ENCODE results near the gene KCNIP4. TPM values are rescaled to one million over a fixed set of nuclear protein-coding genes. Genes with fewer than 3 reads are reported as not detected.

KCNIP4 gene
- total RNA-seq, 2 experiments from 2014 or later, result not detected

DNA sequence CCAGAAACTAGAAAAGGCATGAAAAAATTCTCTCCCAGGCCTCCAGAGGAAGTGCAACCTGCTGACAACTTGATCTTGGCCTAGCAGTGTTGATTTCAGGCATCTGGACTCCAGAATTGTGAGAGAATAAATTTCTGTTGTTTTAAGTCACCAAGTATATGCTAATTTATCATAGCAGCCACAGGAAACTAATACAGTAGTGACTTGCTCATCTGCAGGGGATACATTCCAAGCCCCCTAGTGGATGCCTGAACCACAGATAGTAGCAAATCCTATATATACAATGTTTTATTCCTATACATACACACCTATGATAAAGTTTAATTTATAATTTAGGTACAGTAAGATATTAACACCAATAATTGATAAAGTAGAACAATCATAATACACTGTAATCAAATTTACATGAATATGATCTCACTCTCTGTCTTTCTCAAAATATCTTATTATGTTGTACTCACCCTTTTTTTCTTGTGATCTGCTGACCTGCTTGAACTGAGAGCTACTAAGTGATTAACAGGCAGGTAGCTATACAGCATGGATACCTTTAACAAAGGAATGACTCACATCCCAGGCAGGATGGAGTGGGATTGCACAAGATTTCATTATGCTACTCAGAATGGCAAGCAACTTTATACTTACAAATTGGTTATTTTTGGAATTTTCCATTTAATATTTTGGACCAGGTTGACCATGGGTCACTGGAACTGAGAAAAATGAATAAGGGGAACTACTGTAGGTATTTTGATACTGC, 501.1 kb downstream of the KCNIP4 start:
- Mint-ChIP-seq H3K4me3 (no peak overlapping the region), H3K4me1 (ENCODE audit: low read depth) (no peaks in the 10 kb centered on the region), H3K9me3 (peaks cover 2% of the 10 kb centered on the region), H3K36me3 (no peaks in the 10 kb centered on the region), H3K27me3 (no peaks in the 10 kb centered on the region), H3K27ac (no peak overlapping the region)
- no peak for DNase-seq
- POLR2A ChIA-PET, result no interaction called here
- CTCF ChIA-PET, result no interaction called here
- intact Hi-C loops (cut with micrococcal nuclease), result no loop called here

DNA sequence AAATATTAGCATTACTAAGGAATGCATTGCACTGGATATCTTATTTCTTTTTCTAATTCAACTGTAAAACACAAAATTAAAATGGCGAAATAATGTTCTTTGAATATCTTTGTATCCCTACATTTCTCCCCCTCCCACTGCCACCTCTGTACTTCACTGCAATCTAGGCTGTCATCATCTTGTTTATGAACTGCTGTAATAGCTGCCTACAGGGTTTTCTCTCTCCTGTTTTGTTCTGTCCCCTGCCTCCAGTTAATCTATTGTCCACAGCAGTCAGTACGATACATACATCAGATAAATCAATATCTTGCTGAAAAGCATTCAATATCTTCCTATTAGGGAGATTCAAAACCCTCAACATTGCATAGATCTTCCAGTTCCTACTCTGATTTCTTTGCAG, 528.4 kb downstream of the KCNIP4 start:
- Mint-ChIP-seq H3K27me3 (no peaks in the 10 kb centered on the region), H3K9me3 (peaks cover 2% of the 10 kb centered on the region), H3K4me1 (ENCODE audit: low read depth) (no peaks in the 10 kb centered on the region), H3K27ac (no peak overlapping the region), H3K36me3 (no peaks in the 10 kb centered on the region), H3K4me3 (no peak overlapping the region)
- ChIA-PET CTCF (no interaction called here), POLR2A (no interaction called here)
- intact Hi-C loops (cut with micrococcal nuclease), result no loop called here
- DNase-seq, result no peak

DNA sequence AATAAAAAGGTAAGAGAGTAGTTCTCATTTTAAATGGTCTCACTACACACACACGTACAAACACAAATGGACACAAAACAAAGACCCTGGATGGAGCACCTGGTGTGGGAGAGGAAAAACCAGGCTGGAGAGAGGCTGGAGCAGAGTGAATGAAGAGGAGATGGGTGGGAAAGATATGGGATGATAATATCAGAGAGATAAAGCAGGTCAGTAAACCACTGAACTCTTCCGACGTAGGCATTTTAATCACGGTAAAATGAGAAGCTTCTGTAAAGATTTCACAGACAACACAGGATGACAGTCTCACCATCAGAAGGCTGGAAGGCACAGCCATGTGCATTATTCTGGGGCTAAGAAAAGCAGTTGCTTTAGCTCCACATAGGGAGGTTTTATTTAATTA, 532.8 kb downstream of the KCNIP4 start:
- intact Hi-C loops (cut with micrococcal nuclease), result no loop called here
- Mint-ChIP-seq H3K27ac (no peak overlapping the region), H3K27me3 (no peaks in the 10 kb centered on the region), H3K36me3 (no peaks in the 10 kb centered on the region), H3K4me1 (ENCODE audit: low read depth) (no peaks in the 10 kb centered on the region), H3K4me3 (no peak overlapping the region), H3K9me3 (peaks cover 8% of the 10 kb centered on the region)
- CTCF ChIA-PET, result no interaction called here
- POLR2A ChIA-PET, result no interaction called here
- no peak for DNase-seq

DNA sequence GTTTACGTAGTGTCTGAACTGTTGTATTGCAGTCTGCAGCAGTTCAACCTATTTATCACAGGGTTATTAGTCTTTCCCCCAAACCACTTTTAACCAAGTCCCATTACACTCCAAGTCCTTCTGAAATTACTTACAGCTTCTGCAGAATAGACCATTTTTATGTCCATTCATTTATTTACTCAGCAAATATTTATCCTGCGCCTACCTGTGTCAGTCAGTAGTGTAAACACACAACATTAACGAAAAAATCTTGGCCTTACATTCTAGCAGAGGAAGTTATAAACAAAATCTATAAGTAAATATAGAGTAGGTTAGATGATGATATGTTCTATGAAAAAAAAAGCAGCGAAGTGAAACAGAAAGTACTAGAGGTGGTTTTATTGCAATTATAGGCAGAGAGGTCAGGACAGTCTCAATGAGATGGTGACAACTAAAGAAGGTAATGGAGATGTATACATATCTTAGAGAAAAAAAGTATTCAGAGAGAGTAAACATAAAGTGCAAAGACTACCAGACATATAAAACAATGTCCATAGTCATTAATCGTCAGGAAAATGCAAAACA, 534.7 kb downstream of the KCNIP4 start:
- CTCF ChIA-PET, result no interaction called here

DNA sequence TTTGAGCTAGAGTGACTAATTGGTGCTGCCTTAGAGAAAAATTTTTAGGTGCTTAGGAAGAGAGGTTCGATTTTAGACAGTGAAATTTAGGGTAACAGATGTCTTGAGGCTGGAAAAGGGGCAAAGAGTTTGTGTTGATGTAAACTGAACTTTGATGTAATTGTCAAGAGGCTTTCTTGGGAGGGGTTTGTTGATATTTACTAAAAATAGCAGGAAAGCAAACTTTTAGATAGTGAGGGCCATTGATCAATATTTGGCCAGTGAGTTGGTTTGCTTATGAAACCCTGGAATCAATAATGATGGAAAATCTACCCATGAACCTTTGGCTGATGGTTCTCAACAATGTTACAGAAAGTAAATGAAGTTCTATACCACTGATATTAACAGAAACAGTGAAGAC, 537.5 kb downstream of the KCNIP4 start:
- Mint-ChIP-seq H3K4me3 (no peak overlapping the region), H3K9me3 (peaks cover 6% of the 10 kb centered on the region), H3K4me1 (ENCODE audit: low read depth) (no peaks in the 10 kb centered on the region), H3K36me3 (no peaks in the 10 kb centered on the region), H3K27ac (no peak overlapping the region), H3K27me3 (no peaks in the 10 kb centered on the region)
- CTCF ChIA-PET, result no interaction called here
- POLR2A ChIA-PET, result no interaction called here
- no peak for DNase-seq
- intact Hi-C loops (cut with micrococcal nuclease), result no loop called here

More for the DNA sequence above, 534.7 kb downstream of the KCNIP4 start:
- Mint-ChIP-seq H3K4me1 (ENCODE audit: low read depth) (no peaks in the 10 kb centered on the region), H3K27ac (no peak overlapping the region), H3K9me3 (peaks cover 8% of the 10 kb centered on the region), H3K36me3 (no peaks in the 10 kb centered on the region), H3K27me3 (no peaks in the 10 kb centered on the region), H3K4me3 (no peak overlapping the region)
- POLR2A ChIA-PET, result no interaction called here
- no peak for DNase-seq
- intact Hi-C loops (cut with micrococcal nuclease), result no loop called here

DNA sequence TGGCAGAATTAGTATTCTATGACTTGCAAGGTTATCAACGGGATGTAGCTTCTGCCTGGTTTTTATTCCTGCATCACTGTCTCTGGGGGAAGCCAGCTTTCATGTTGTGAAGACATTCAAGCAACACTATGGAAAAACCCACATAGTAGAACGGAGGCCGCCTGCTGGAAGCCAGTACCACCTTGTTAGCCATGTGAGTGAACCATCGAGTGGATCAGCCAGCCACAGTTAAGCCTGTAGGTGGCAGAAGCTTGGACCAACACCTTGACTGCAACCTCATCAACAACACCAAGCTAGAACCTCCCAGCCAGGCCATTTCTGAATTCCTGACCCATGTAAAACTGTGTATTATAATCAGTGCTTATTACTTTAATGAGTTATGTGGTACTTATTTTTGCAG, 538.2 kb downstream of the KCNIP4 start:
- CTCF ChIA-PET, result no interaction called here
- Mint-ChIP-seq H3K9me3 (peaks cover 6% of the 10 kb centered on the region), H3K27me3 (no peaks in the 10 kb centered on the region), H3K4me3 (no peak overlapping the region), H3K36me3 (no peaks in the 10 kb centered on the region), H3K27ac (no peak overlapping the region), H3K4me1 (ENCODE audit: low read depth) (no peaks in the 10 kb centered on the region)
- POLR2A ChIA-PET, result no interaction called here
- no peak for DNase-seq
- intact Hi-C loops (cut with micrococcal nuclease), result no loop called here

DNA sequence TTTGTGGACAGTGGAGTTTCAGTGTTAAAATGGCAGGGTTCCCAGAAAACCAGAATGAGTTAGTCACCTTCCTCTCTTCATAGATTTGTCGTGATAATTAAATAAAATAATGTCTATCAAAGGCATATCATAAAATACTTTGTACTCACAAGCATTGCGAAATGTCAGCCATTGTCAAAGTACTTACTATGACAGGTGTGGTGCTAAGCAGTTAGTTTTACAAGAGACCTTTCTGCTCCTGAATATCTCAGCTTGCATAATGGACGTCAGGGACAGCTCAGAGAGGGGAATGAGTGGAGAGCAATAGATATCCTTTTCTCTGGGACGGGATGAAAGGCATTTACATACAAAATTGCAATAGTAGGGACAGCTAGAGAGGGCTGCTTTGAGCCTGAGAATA, 560.9 kb downstream of the KCNIP4 start:
- intact Hi-C loops (cut with micrococcal nuclease), result no loop called here
- H3K9me3 Mint-ChIP-seq, result peaks cover 5% of the 10 kb centered on the region

DNA sequence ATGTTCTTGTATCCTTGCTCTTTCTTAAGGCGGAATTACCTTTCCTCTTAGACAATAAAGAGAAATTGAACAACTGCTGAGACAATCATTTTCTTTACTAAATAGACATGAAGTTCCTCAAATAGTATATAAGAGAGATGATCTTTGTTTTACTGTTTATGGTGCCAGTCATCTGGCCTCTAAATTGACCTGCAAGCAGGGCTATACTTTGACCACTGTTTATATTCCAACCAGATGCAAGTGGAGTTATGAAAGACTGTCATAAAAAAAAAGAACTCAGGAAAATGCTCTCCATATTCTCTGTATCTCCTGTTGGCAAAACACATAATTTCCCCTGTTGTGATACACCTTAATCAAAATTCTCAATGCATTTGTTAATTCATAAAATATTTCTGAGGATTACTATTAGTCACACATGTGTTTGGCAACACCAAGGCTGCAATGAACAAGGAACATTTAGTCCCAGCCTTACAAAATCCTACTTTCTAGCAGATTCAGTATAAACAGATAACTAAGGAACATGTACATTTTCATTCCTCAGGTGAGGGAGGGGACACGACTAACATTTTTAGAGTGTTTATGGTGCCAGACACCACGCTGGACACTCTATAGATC, 562.3 kb downstream of the KCNIP4 start:
- no peaks in the 10 kb centered on the region for H3K27me3 Mint-ChIP-seq
- ChIA-PET CTCF (no interaction called here), POLR2A (no interaction called here)
- H3K4me3 Mint-ChIP-seq, result no peak overlapping the region
- no peak for DNase-seq
- no peak overlapping the region for H3K27ac Mint-ChIP-seq
- intact Hi-C loops (cut with micrococcal nuclease), result no loop called here
- H3K4me1 Mint-ChIP-seq (ENCODE audit: low read depth), result no peaks in the 10 kb centered on the region
- no peaks in the 10 kb centered on the region for H3K36me3 Mint-ChIP-seq
- peaks cover 11% of the 10 kb centered on the region for H3K9me3 Mint-ChIP-seq

More for the DNA sequence above, 560.9 kb downstream of the KCNIP4 start:
- no peak for DNase-seq
- H3K27ac Mint-ChIP-seq, result no peak overlapping the region
- H3K4me1 Mint-ChIP-seq (ENCODE audit: low read depth), result no peaks in the 10 kb centered on the region
- ChIA-PET CTCF (no interaction called here), POLR2A (no interaction called here)
- H3K4me3 Mint-ChIP-seq, result no peak overlapping the region
- H3K36me3 Mint-ChIP-seq, result no peaks in the 10 kb centered on the region
- H3K27me3 Mint-ChIP-seq, result no peaks in the 10 kb centered on the region

DNA sequence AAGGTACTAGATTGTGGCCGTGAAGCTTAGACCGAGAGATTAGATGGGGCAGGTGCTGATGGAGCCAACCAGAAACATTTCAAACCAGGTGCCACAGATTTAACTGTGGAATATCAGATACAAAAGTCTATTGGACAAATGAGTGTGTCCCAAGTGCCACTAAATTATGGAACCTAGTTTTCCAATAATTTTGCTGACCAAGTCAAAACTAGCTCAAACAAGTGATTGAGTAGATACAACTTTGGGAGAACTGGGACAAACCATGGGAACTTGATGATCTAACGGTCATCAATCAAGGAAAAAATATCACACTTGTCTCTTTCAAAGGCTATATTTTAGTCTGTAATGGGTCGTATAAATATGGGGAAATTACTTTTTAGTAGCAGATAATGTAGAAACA, 562.9 kb downstream of the KCNIP4 start:
- ChIA-PET CTCF (no interaction called here), POLR2A (no interaction called here)
- intact Hi-C loops (cut with micrococcal nuclease), result no loop called here
- no peak overlapping the region for H3K4me3 Mint-ChIP-seq
- no peak for DNase-seq
- H3K4me1 Mint-ChIP-seq (ENCODE audit: low read depth), result no peaks in the 10 kb centered on the region
- no peaks in the 10 kb centered on the region for H3K36me3 Mint-ChIP-seq
- peaks cover 11% of the 10 kb centered on the region for H3K9me3 Mint-ChIP-seq
- no peaks in the 10 kb centered on the region for H3K27me3 Mint-ChIP-seq
- no peak overlapping the region for H3K27ac Mint-ChIP-seq

DNA sequence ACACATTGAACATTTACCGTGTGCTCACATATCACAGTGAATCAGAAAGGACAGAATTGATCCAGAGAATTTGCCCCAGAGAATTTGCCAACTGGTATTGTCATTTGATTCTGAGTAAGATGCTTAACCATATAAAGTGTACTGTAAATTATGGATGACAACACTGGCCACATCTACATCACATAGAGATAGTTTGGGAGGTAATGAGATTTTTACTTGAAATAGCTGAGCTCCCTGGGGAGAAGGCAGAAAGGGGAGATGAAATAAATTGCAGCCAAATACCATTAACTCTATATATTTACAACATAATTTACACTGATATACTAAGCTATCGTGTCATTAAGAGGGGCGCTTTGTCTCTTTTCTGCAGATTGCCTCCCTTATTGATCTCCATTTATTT, 564.0 kb downstream of the KCNIP4 start:
- H3K27ac Mint-ChIP-seq, result no peak overlapping the region
- no peak for DNase-seq
- CTCF ChIA-PET, result no interaction called here
- H3K4me1 Mint-ChIP-seq (ENCODE audit: low read depth), result no peaks in the 10 kb centered on the region
- POLR2A ChIA-PET, result no interaction called here
- no peaks in the 10 kb centered on the region for H3K27me3 Mint-ChIP-seq
- H3K36me3 Mint-ChIP-seq, result no peaks in the 10 kb centered on the region
- H3K9me3 Mint-ChIP-seq, result peaks cover 11% of the 10 kb centered on the region
- intact Hi-C loops (cut with micrococcal nuclease), result no loop called here
- no peak overlapping the region for H3K4me3 Mint-ChIP-seq

DNA sequence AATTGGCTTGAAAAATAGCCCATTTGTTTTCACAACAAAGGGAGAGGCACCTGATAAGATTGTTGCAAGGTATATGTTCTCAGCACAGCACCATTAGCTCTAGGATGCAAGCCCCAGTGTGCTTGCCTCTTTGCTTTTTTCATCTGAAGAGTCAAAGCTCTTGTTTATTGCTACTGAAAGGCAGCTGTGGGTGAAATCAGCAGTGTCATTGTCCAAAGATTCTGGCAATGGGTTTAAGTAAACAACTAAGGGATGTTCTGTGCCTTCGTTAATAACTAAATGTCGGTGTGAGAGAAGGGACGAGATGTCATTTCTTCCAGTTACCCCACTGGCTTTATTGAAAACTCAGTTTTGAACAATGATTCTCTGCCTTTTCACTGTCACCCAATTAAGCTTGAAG, 567.7 kb downstream of the KCNIP4 start:
- ChIA-PET CTCF (no interaction called here), POLR2A (no interaction called here)
- no peak for DNase-seq
- Mint-ChIP-seq H3K4me1 (ENCODE audit: low read depth) (no peaks in the 10 kb centered on the region), H3K27ac (no peak overlapping the region), H3K4me3 (no peak overlapping the region), H3K36me3 (no peaks in the 10 kb centered on the region), H3K27me3 (no peaks in the 10 kb centered on the region), H3K9me3 (peaks cover 16% of the 10 kb centered on the region)
- intact Hi-C loops (cut with micrococcal nuclease), result no loop called here

DNA sequence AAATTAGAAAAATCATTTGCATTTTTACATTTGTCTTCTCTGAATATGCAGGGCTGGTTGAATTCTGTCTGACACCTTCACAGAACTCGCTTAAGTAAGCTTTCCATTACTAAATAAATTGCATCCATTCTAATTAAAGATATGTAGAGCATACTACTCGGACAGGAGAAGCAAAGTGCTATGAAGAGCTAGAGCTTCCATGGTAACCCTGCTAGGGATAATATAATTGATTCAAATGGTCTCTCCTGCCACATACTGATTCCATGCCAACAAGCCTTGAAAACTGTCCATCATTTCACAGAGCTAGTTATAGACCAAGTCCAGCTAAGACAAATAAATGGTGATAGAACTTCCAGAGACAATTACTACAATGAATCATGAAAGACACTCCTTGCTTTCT, 571.5 kb downstream of the KCNIP4 start:
- Mint-ChIP-seq H3K36me3 (no peaks in the 10 kb centered on the region), H3K4me3 (no peak overlapping the region), H3K27ac (no peak overlapping the region), H3K4me1 (ENCODE audit: low read depth) (no peaks in the 10 kb centered on the region), H3K27me3 (no peaks in the 10 kb centered on the region), H3K9me3 (peaks cover 12% of the 10 kb centered on the region)
- POLR2A ChIA-PET, result no interaction called here
- CTCF ChIA-PET, result no interaction called here
- DNase-seq, result no peak
- intact Hi-C loops (cut with micrococcal nuclease), result no loop called here

DNA sequence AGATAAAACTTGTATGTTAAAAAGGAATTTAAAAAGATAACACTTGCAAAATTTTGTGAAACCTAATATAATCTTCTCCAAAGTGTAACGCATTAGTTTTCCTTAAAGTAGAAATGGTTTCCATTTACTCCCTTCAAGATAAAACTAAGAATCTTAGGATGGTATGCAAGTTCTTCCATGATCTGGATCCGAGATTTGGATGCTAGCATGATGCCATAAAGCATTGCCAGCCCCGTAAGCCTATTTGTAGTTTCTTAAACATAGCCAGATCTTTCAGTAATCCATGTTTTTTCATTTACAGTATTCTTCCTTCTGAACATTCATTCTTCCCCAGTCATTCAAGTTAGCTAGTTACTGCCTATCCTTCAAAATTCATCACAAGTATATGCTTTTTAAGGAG, 572.4 kb downstream of the KCNIP4 start:
- no peaks in the 10 kb centered on the region for H3K27me3 Mint-ChIP-seq
- H3K4me3 Mint-ChIP-seq, result no peak overlapping the region
- ChIA-PET CTCF (no interaction called here), POLR2A (no interaction called here)
- peaks cover 8% of the 10 kb centered on the region for H3K9me3 Mint-ChIP-seq
- no peak for DNase-seq
- no peaks in the 10 kb centered on the region for H3K36me3 Mint-ChIP-seq
- intact Hi-C loops (cut with micrococcal nuclease), result no loop called here
- H3K4me1 Mint-ChIP-seq (ENCODE audit: low read depth), result no peaks in the 10 kb centered on the region
- H3K27ac Mint-ChIP-seq, result no peak overlapping the region

All from activated CD4-positive, alpha-beta memory T cell treated with anti-CD3 and anti-CD28 coated beads for 36 hours (primary cell).